Motor neuron (in vitro differentiated cells): Measurements from ENCODE around the gene ATRX. TPM values are rescaled to one million over a fixed set of nuclear protein-coding genes. Genes with fewer than 3 reads are reported as not detected.
"Not testable (repeated sequence)": the region's sequence is repeated elsewhere in the genome, so short reads cannot be mapped to it uniquely, and the experiment has no call there.

Source experiments
- ATAC-seq, 8 experiments: fragments of 200-7000 bp; cut with Tn5 transposase; replicated peaks in 6 of 8; 2 replicates each; pipeline ENCODE4 v1.8.0; 2021; ENCODE audit warnings: mild to moderate bottlenecking in 8 of 8, moderate library complexity in 8 of 8
- H3K27ac ChIP-seq, 2 donors: fragments of 250-450 bp; sonication (Bioruptor Pico); 2 replicates each; pipeline ENCODE4 v1.9.0; 2021; ENCODE audit warnings: antibody characterized with exemption in 2 of 2, mild to moderate bottlenecking in 2 of 2, moderate library complexity in 1 of 2
- H3K4me1 ChIP-seq, 2 donors: fragments of 250-450 bp; sonication (Bioruptor Pico); replicated peaks in 1 of 2; 2 replicates each; pipeline ENCODE4 v1.6.1; 2021; ENCODE audit warnings: antibody characterized with exemption in 2 of 2, mild to moderate bottlenecking in 2 of 2, moderate library complexity in 1 of 2
- H3K4me3 ChIP-seq, 5 donors: fragments of 250-450 bp; sonication (Bioruptor Pico); 2 replicates each; pipeline ENCODE4 v1.9.0; 2021; ENCODE audit warnings: antibody characterized with exemption in 5 of 5, mild to moderate bottlenecking in 5 of 5, moderate library complexity in 4 of 5
- WGBS, 10 experiments: fragments of 450-650 bp; shearing (Covaris generic); methylation state at CpG; one replicate each; pipeline ENCODE4 v1.0.0; 2022; 5-methylcytosine and 5-hydroxymethylcytosine counted together
- in situ Hi-C, 9 experiments: fragments of 400-800 bp; cut with MboI; loops; one replicate each; pipeline ENCODE4 v1.15.0; 2021; ENCODE audit warnings: low sequenced_read_pairs in 9 of 9, low pct_unique_long_range_greater_than_20kb in 2 of 9; ENCODE audit not compliant: unreplicated experiment in 9 of 9
- total RNA-seq, 8 experiments: library from RNA; unstranded; fragments of 300-600 nt; gene quantifications; 2 replicates each; pipeline versions ENCODE4 v1.2.3 to v1.2.4, GENCODE V29; 2022

The ATRX gene
- total RNA-seq, 8 experiments from 2014 or later: 44.7 to 140 (median 59.3) TPM

GRCh38 chrX:77638397-77638796, 147.6 kb downstream of the ATRX start:
- Histone ChIP-seq H3K4me1 (no peaks in the 10 kb centered on the region), H3K4me3 (no peak overlapping the region), H3K27ac (no peak overlapping the region)
- ATAC-seq: no peak
- WGBS, 10 experiments: 61 to 100% (median 82%) methylated on average over 2 to 8 of the region's 8 CpGs; no CpG with 5 or more reads in 5 of the 10 experiments
- in situ Hi-C loops: no loop called here

GRCh38 chrX:77635373-77635772, 150.6 kb downstream of the ATRX start:
- Histone ChIP-seq H3K4me3 (no peak overlapping the region), H3K4me1 (no peaks in the 10 kb centered on the region), H3K27ac (no peak overlapping the region)
- no peak for ATAC-seq
- 29 to 100% (median 61%) methylated on average over 1 to 2 of the region's 2 CpGs; no CpG with 5 or more reads in 6 of the 10 experiments for WGBS, 10 experiments
- in situ Hi-C loops: no loop called here

GRCh38 chrX:77628294-77629025, 157.6 kb downstream of the ATRX start:
- Histone ChIP-seq H3K4me3 (no peak overlapping the region), H3K4me1 (no peaks in the 10 kb centered on the region), H3K27ac (no peak overlapping the region)
- in situ Hi-C loops: no loop called here
- WGBS, 10 experiments: 40% methylated on average over 1 of the region's 1 CpG; no CpG with 5 or more reads in 9 of the 10 experiments
- ATAC-seq: no peak

- in situ Hi-C loops: no loop called here
- Histone ChIP-seq H3K4me1 (no peaks in the 10 kb centered on the region), H3K27ac (no peak overlapping the region), H3K4me3 (no peak overlapping the region)
- WGBS, 10 experiments: 60 to 100% (median 88%) methylated on average over 1 to 7 of the region's 9 CpGs; no CpG with 5 or more reads in 5 of the 10 experiments
- no peak for ATAC-seq
Measured at GRCh38 chrX:77622672-77623071, 163.3 kb downstream of the ATRX start.

GRCh38 chrX:77622233-77622632, 163.8 kb downstream of the ATRX start:
- ATAC-seq: no peak
- H3K4me3 ChIP-seq: no peak overlapping the region
- in situ Hi-C loops: no loop called here
- H3K4me1 ChIP-seq: no peaks in the 10 kb centered on the region
- no peak overlapping the region for H3K27ac ChIP-seq
- 40 to 87% (median 61%) methylated on average over 3 of the region's 3 CpGs; no CpG with 5 or more reads in 5 of the 10 experiments for WGBS, 10 experiments

GRCh38 chrX:77621453-77621852, 164.6 kb downstream of the ATRX start:
- ATAC-seq: peak in 2 of 8 experiments; percentile 55 to 63
- in situ Hi-C loops, H3K4me1 ChIP-seq, H3K4me3 ChIP-seq, H3K27ac ChIP-seq: not testable (repeated sequence)
- WGBS, 10 experiments: 31 to 96% (median 60%) methylated on average over 2 to 5 of the region's 5 CpGs; no CpG with 5 or more reads in 7 of the 10 experiments

- H3K27ac ChIP-seq: no peak overlapping the region
- 0 to 45% methylated on average over 1 of the region's 1 CpG; no CpG with 5 or more reads in 8 of the 10 experiments for WGBS, 10 experiments
- no peak for ATAC-seq
- in situ Hi-C loops: no loop called here
- H3K4me3 ChIP-seq: no peak overlapping the region
- H3K4me1 ChIP-seq: no peaks in the 10 kb centered on the region
Measured at GRCh38 chrX:77617206-77617605, 168.8 kb downstream of the ATRX start.

- 0 to 100% (median 44%) methylated on average over 1 to 2 of the region's 2 CpGs; no CpG with 5 or more reads in 2 of the 10 experiments for WGBS, 10 experiments
- no peak for ATAC-seq
- Histone ChIP-seq H3K27ac (no peak overlapping the region), H3K4me3 (no peak overlapping the region), H3K4me1 (no peaks in the 10 kb centered on the region)
- in situ Hi-C loops: no loop called here
Measured at GRCh38 chrX:77603635-77604336, 182.2 kb downstream of the ATRX start.

GRCh38 chrX:77597511-77597910, 188.5 kb downstream of the ATRX start:
- Histone ChIP-seq H3K4me3 (no peak overlapping the region), H3K27ac (no peak overlapping the region), H3K4me1 (no peaks in the 10 kb centered on the region)
- ATAC-seq: peak in 2 of 8 experiments; percentile 24 to 40
- in situ Hi-C loops: no loop called here
- 86 to 100% (median 100%) methylated on average over 1 of the region's 1 CpG; no CpG with 5 or more reads in 5 of the 10 experiments for WGBS, 10 experiments

GRCh38 chrX:77597090-77597489, 188.9 kb downstream of the ATRX start:
- no peaks in the 10 kb centered on the region for H3K4me1 ChIP-seq
- no peak overlapping the region for H3K4me3 ChIP-seq
- 0 to 80% (median 42%) methylated on average over 1 of the region's 1 CpG; no CpG with 5 or more reads in 2 of the 10 experiments for WGBS, 10 experiments
- in situ Hi-C loops: no loop called here
- no peak overlapping the region for H3K27ac ChIP-seq
- peak in 2 of 8 experiments; percentile 32 to 35 for ATAC-seq

GRCh38 chrX:77595848-77596247, 190.2 kb downstream of the ATRX start:
- no peak for ATAC-seq
- H3K27ac ChIP-seq: no peak overlapping the region
- no peak overlapping the region for H3K4me3 ChIP-seq
- 8 to 86% (median 60%) methylated on average over 1 to 4 of the region's 4 CpGs; no CpG with 5 or more reads in 3 of the 10 experiments for WGBS, 10 experiments
- no peaks in the 10 kb centered on the region for H3K4me1 ChIP-seq
- in situ Hi-C loops: no loop called here

- peak in 2 of 8 experiments; percentile 59 to 70 for ATAC-seq
- in situ Hi-C loops: no loop called here
- Histone ChIP-seq H3K4me3 (no peak overlapping the region), H3K27ac (no peak overlapping the region), H3K4me1 (no peaks in the 10 kb centered on the region)
- WGBS, 10 experiments: 0 to 82% (median 44%) methylated on average over 1 to 3 of the region's 3 CpGs; no CpG with 5 or more reads in 5 of the 10 experiments
Measured at GRCh38 chrX:77572322-77572721, 213.7 kb downstream of the ATRX start.

- ATAC-seq: no peak
- WGBS, 10 experiments: 33 to 100% (median 83%) methylated on average over 1 to 2 of the region's 2 CpGs; no CpG with 5 or more reads in 6 of the 10 experiments
- H3K4me3 ChIP-seq: no peak overlapping the region
- H3K4me1 ChIP-seq: no peaks in the 10 kb centered on the region
- H3K27ac ChIP-seq: no peak overlapping the region
- in situ Hi-C loops: no loop called here
Measured at GRCh38 chrX:77565278-77565677, 220.7 kb downstream of the ATRX start.
